IMR-90 (cell line): ENCODE data around the gene RAPGEF3. TPM values are rescaled to one million over a fixed set of nuclear protein-coding genes. Genes with fewer than 3 reads are reported as not detected.
A peak's percentile ranks its signal among the peaks of the same experiment; 100 is the strongest.

Experiments used
- ATAC-seq: fragments of 200-7000 bp; cut with Tn5 transposase; 2 replicates; pipeline ENCODE4 v1.9.1; 2020; ENCODE audit warnings: low read depth, mild to moderate bottlenecking, moderate library complexity
- BruUV-seq: library from RNA; stranded (reverse); fragments of 400-500 nt; replicated peaks from 2 replicates; lab custom pipeline; 2021; lab: Mats Ljungman, UMichigan
- CTCF ChIA-PET: fragments of 300-600 bp; formaldehyde crosslinking; extraction: SDS; loops from one replicate; lab custom pipeline; 2021; ENCODE audit warnings: antibody characterized with exemption; lab: Yijun Ruan, JAX
- POLR2A ChIA-PET: fragments of 300-600 bp; sonication (Branson Sonifier 250); formaldehyde crosslinking; loops from one replicate; lab custom pipeline; 2022; ENCODE audit warnings: antibody characterized with exemption; ENCODE audit not compliant: unreplicated experiment; lab: Charles Lee
- DNase-seq: peaks from one replicate; pipeline ENCODE4 v3.0.0; 2013
- H2AFZ ChIP-seq: replicated peaks from 2 replicates; pipeline ENCODE3; 2013; ENCODE audit warnings: low read length, mild to moderate bottlenecking; ENCODE audit not compliant: poor library complexity
- H2AK5ac ChIP-seq: 2 replicates; pipeline ENCODE4 v1.6.1; 2013; ENCODE audit warnings: low read depth, low read length, inconsistent platforms
- H2AK9ac ChIP-seq: replicated peaks from 2 replicates; pipeline ENCODE3; 2013; ENCODE audit warnings: mild to moderate bottlenecking, low read depth, low read length, moderate library complexity; ENCODE audit not compliant: poor library complexity
- H2BK120ac ChIP-seq: 2 replicates; pipeline ENCODE4 v1.6.1; 2013; ENCODE audit warnings: low read depth, low read length, inconsistent platforms
- H2BK15ac ChIP-seq: 3 replicates; pipeline ENCODE4 v1.6.1; 2013; ENCODE audit warnings: low read depth, low read length, inconsistent platforms
- H2BK20ac ChIP-seq: 2 replicates; pipeline ENCODE4 v1.6.1; 2013; ENCODE audit warnings: low read depth, mild to moderate bottlenecking, inconsistent platforms, low read length, moderate library complexity
- H2BK5ac ChIP-seq: 2 replicates; pipeline ENCODE4 v1.6.1; 2013; ENCODE audit warnings: mild to moderate bottlenecking, low read depth, low read length, inconsistent platforms; ENCODE audit not compliant: poor library complexity, severe bottlenecking
- H3K14ac ChIP-seq: replicated peaks from 2 replicates; pipeline ENCODE4 v1.6.1; 2013; ENCODE audit warnings: low read depth, low read length, inconsistent platforms
- H3K18ac ChIP-seq: 2 replicates; pipeline ENCODE4 v1.6.1; 2013; ENCODE audit warnings: low read depth, low read length, control low read depth
- H3K23ac ChIP-seq: 2 replicates; pipeline ENCODE4 v1.6.1; 2013; ENCODE audit warnings: low read depth, low read length, inconsistent platforms
- H3K27ac ChIP-seq: 2 replicates; pipeline ENCODE4 v1.5.1; 2013; ENCODE audit warnings: mild to moderate bottlenecking, control low read depth, low read length; ENCODE audit not compliant: insufficient read depth
- H3K27me3 ChIP-seq: 2 replicates; pipeline ENCODE4 v1.6.1; 2013; ENCODE audit warnings: low read length; ENCODE audit not compliant: control insufficient read depth, insufficient read depth
- H3K36me3 ChIP-seq: 2 replicates; pipeline ENCODE4 v1.6.1; 2013; ENCODE audit warnings: low read length, mixed read lengths; ENCODE audit not compliant: control insufficient read depth, insufficient read depth
- H3K4ac ChIP-seq: 2 replicates; pipeline ENCODE4 v1.6.1; 2013; ENCODE audit warnings: low read depth, low read length, inconsistent platforms
- H3K4me1 ChIP-seq: 2 replicates; pipeline ENCODE4 v1.6.1; 2013; ENCODE audit warnings: low read length, mixed read lengths; ENCODE audit not compliant: control insufficient read depth, insufficient read depth
- H3K4me2 ChIP-seq: 2 replicates; pipeline ENCODE4 v1.6.1; 2013; ENCODE audit warnings: low read depth, mild to moderate bottlenecking, control low read depth, low read length, moderate library complexity
- H3K4me3 ChIP-seq: 2 replicates; pipeline ENCODE4 v1.5.1; 2013; ENCODE audit warnings: low read depth, mild to moderate bottlenecking, control low read depth, low read length, moderate library complexity; ENCODE audit not compliant: insufficient read depth
- H3K56ac ChIP-seq: 2 replicates; pipeline ENCODE4 v1.6.1; 2013; ENCODE audit warnings: low read length, inconsistent platforms; ENCODE audit not compliant: insufficient read depth; ENCODE audit errors: extremely low read depth
- H3K79me1 ChIP-seq, 2 experiments: 2 replicates each; pipeline ENCODE4 v1.6.1; 2013; ENCODE audit warnings: low read length in 2 of 2, inconsistent platforms in 1 of 2, low read depth in 1 of 2
- H3K9ac ChIP-seq: 2 replicates; pipeline ENCODE4 v1.6.1; 2013; ENCODE audit warnings: low read depth, low read length, control low read depth
- H3K9me1 ChIP-seq: 2 replicates; pipeline ENCODE4 v1.6.1; 2013; ENCODE audit warnings: low read length, inconsistent platforms; ENCODE audit not compliant: insufficient read depth
- H3K9me3 ChIP-seq: 2 replicates; pipeline ENCODE4 v1.6.1; 2013; ENCODE audit warnings: low read length; ENCODE audit not compliant: control insufficient read depth, insufficient read depth
- H4K20me1 ChIP-seq: 2 replicates; pipeline ENCODE4 v1.6.1; 2013; ENCODE audit warnings: low read length, inconsistent platforms; ENCODE audit not compliant: insufficient read depth
- H4K5ac ChIP-seq: 2 replicates; pipeline ENCODE4 v1.6.1; 2013; ENCODE audit warnings: mild to moderate bottlenecking, low read depth, low read length, control low read depth
- H4K8ac ChIP-seq, 2 experiments: 2 replicates each; pipeline ENCODE4 v1.6.1; 2013; ENCODE audit warnings: low read depth in 2 of 2, low read length in 2 of 2, control low read depth in 1 of 2, inconsistent platforms in 1 of 2
- H4K91ac ChIP-seq: 2 replicates; pipeline ENCODE4 v1.6.1; 2013; ENCODE audit warnings: low read depth, low read length, inconsistent platforms; ENCODE audit not compliant: insufficient read depth
- BHLHE40 ChIP-seq: fragments of 150-350 bp; IDR thresholded peaks from 2 replicates; pipeline ENCODE4 v1.6.1; 2016; ENCODE audit warnings: mild to moderate bottlenecking, low read depth, low read length
- CEBPB ChIP-seq: IDR thresholded peaks from 2 replicates; pipeline ENCODE4 v1.6.1; 2012; ENCODE audit warnings: low read depth, low read length, improper control_type of control experiment
- ELK1 ChIP-seq: fragments of 150-350 bp; IDR thresholded peaks from 2 replicates; pipeline ENCODE4 v1.6.1; 2016; ENCODE audit warnings: low read depth, mild to moderate bottlenecking, low read length, moderate library complexity, borderline replicate concordance
- NFE2L2 ChIP-seq: fragments of 150-350 bp; IDR thresholded peaks from 2 replicates; pipeline ENCODE4 v1.6.1; 2016; ENCODE audit warnings: low read depth, mild to moderate bottlenecking, low read length
- RAD21 ChIP-seq: IDR thresholded peaks from 2 replicates; pipeline ENCODE4 v1.6.1; 2012; ENCODE audit warnings: low read length, improper control_type of control experiment
- WGBS, 2 experiments: methylation state at CpG; one replicate each; pipeline versions ENCODE4 v1.1.5 to v1.1.7; 2013; ENCODE audit warnings: missing lambda C conversion rate in 2 of 2; ENCODE audit not compliant: insufficient read length in 1 of 2; ENCODE audit errors: extremely low coverage in 2 of 2; 5-methylcytosine and 5-hydroxymethylcytosine counted together
- dilution Hi-C: fragments of 300-500 bp; cut with HindIII; formaldehyde crosslinking; loops from one replicate; pipeline ENCODE4 v1.14.3; 2018; ENCODE audit warnings: low sequenced_read_pairs; ENCODE audit not compliant: unreplicated experiment
- in situ Hi-C: fragments of 300-500 bp; cut with MboI; formaldehyde crosslinking; loops from 3 replicates; pipeline ENCODE4 v1.14.3; 2019; ENCODE audit warnings: low sequenced_read_pairs, inconsistent platforms, mixed read lengths
- intact Hi-C: fragments of 100-400 bp; cut with micrococcal nuclease; formaldehyde crosslinking; loops from 2 replicates; pipeline ENCODE4 v1.10.0; 2022
- polyA plus RNA-seq, 3 experiments: library from polyadenylated mRNA; depleted of rRNA; stranded (reverse); fragments of >200 nt; gene quantifications; 2 replicates each; pipeline ENCODE4 v1.2.3, GENCODE V29; 2012; ENCODE audit warnings: low replicate concordance in 1 of 3
- total RNA-seq: library from RNA; depleted of rRNA; stranded (reverse); fragments of >200 nt; gene quantifications from 2 replicates; pipeline ENCODE4 v1.2.3, GENCODE V29; 2012

The RAPGEF3 gene
- total and polyA plus RNA-seq, 2 of the 4 experiments (the other 2 are of a cell fraction): 1.3 to 2.0 TPM

- Histone ChIP-seq H3K56ac (no peak overlapping the region), H3K79me1 (no peaks in the 10 kb centered on the region), H2AK9ac (no peak overlapping the region), H3K4me2 (no peak overlapping the region), H3K4me3 (no peak overlapping the region), H4K20me1 (no peaks in the 10 kb centered on the region), H3K36me3 (no peaks in the 10 kb centered on the region), H2BK120ac (no peak overlapping the region), H3K4ac (no peak overlapping the region), H3K27ac (no peak overlapping the region), H2AK5ac (no peak overlapping the region; the same call in 1 of the 2 replicates), H2AFZ (no peak overlapping the region), H3K14ac (no peak overlapping the region), H4K8ac (peak overlapping the region in 1 of 2 experiments; percentile 70; a peak in 2 of 4 replicates), H3K27me3 (no peaks in the 10 kb centered on the region; the same call in 1 of the 2 replicates), H3K9me3 (no peaks in the 10 kb centered on the region), H2BK5ac (no peak overlapping the region), H3K4me1 (peaks cover 18% of the 10 kb centered on the region), H3K9ac (no peak overlapping the region), H3K23ac (no peak overlapping the region), H3K9me1 (0 out of 2 replicates have a peak, but pooled peaks cover 5% of the 10 kb centered on the region), H4K5ac (no peak overlapping the region), H3K18ac (no peak overlapping the region), H2BK15ac (no peak overlapping the region), H4K91ac (no peak overlapping the region), H2BK20ac (no peak overlapping the region)
- POLR2A ChIA-PET: no interaction called here
- intact Hi-C loops: loop anchor here (2.0 kb wide), 1 partner anchor 21 kb away; the partner anchor contains the start of gene RAPGEF3
- dilution Hi-C loops: no loop called here
- 100% methylated on average over 1 of the region's 17 CpGs; no CpG with 5 or more reads in 1 of the 2 experiments for WGBS, 2 experiments
- no peak for TF ChIP-seq BHLHE40
- TF ChIP-seq CEBPB: no peak
- TF ChIP-seq NFE2L2: no peak
- TF ChIP-seq ELK1: no peak
- no peak for TF ChIP-seq RAD21
- no peak for ATAC-seq
- no TSS peak for BruUV-seq
- DNase-seq: no peak
- in situ Hi-C loops: no loop called here
- CTCF ChIA-PET: interaction anchor here (0.6 kb wide), 1 partner anchor 291 kb away, joined by 3 read pairs; no protein-coding TSS in a partner anchor
Measured at GRCh38 chr12:47737936-47738594, 20.6 kb downstream of the RAPGEF3 start.
